Smooth muscle cell (in vitro differentiated cells): ENCODE data around the gene ACSL4. TPM values are rescaled to one million over a fixed set of nuclear protein-coding genes. Genes with fewer than 3 reads are reported as not detected.
"Not testable (repeated sequence)": the region's sequence is repeated elsewhere in the genome, so short reads cannot be mapped to it uniquely, and the experiment has no call there.

Source experiments
- DNase-seq: peaks from one replicate; lab custom pipeline; 2025; ENCODE audit not compliant: unreplicated experiment; lab: John Stamatoyannopoulos, UW
- H2AFZ ChIP-seq: fragments of 200-600 bp; sonication (generic); 2 replicates; pipeline ENCODE4 v1.6.0; 2016; ENCODE audit warnings: antibody characterized with exemption, low read depth, mild to moderate bottlenecking
- H3F3A ChIP-seq: fragments of 200-600 bp; sonication (generic); 2 replicates; pipeline ENCODE4 v1.6.0; 2017; ENCODE audit warnings: antibody characterized with exemption, low read depth
- H3K27ac ChIP-seq: fragments of 200-600 bp; sonication (generic); 2 replicates; pipeline ENCODE4 v1.5.1; 2016; ENCODE audit warnings: low read depth, mild to moderate bottlenecking
- H3K27me3 ChIP-seq: fragments of 200-600 bp; sonication (generic); 2 replicates; pipeline ENCODE4 v1.6.1; 2016; ENCODE audit warnings: low read depth, mild to moderate bottlenecking
- H3K36me3 ChIP-seq: fragments of 200-600 bp; sonication (generic); 2 replicates; pipeline ENCODE4 v1.5.1; 2016; ENCODE audit warnings: low read depth
- H3K4me1 ChIP-seq: fragments of 200-600 bp; sonication (generic); 2 replicates; pipeline ENCODE4 v1.5.1; 2016; ENCODE audit warnings: low read depth
- H3K4me2 ChIP-seq: fragments of 200-600 bp; sonication (generic); 2 replicates; pipeline ENCODE4 v1.6.0; 2016; ENCODE audit warnings: mild to moderate bottlenecking
- H3K4me3 ChIP-seq: fragments of 200-600 bp; sonication (generic); 2 replicates; pipeline ENCODE4 v1.5.1; 2016; ENCODE audit warnings: mild to moderate bottlenecking
- H3K79me2 ChIP-seq: fragments of 200-600 bp; sonication (generic); 2 replicates; pipeline ENCODE4 v1.6.0; 2016; ENCODE audit warnings: low read depth, mild to moderate bottlenecking
- H3K9ac ChIP-seq: fragments of 200-600 bp; sonication (generic); 2 replicates; pipeline ENCODE4 v1.6.0; 2016; ENCODE audit warnings: low read depth
- H3K9me3 ChIP-seq: fragments of 200-600 bp; sonication (generic); replicated peaks from 2 replicates; pipeline ENCODE4 v1.5.1; 2016; ENCODE audit warnings: low read depth
- H4K20me1 ChIP-seq: fragments of 200-600 bp; sonication (generic); 2 replicates; pipeline ENCODE4 v1.6.0; 2016; ENCODE audit warnings: low read depth
- CTCF ChIP-seq: fragments of 200-600 bp; sonication (generic); IDR thresholded peaks from 2 replicates; pipeline ENCODE4 v1.5.1; 2017; ENCODE audit warnings: borderline replicate concordance, mild to moderate bottlenecking, antibody characterized with exemption; ENCODE audit not compliant: insufficient read depth, poor library complexity, severe bottlenecking
- WGBS: methylation state at CpG from one replicate; pipeline ENCODE4 v1.1.7; 2016; ENCODE audit warnings: low lambda C conversion rate; 5-methylcytosine and 5-hydroxymethylcytosine counted together
- polyA plus RNA-seq: library from polyadenylated mRNA; unstranded; fragments of >200 nt; fragmentation: Nextera tagmentation; extraction: Ambion mirVana; gene quantifications from 2 replicates; pipeline ENCODE4 v1.2.1, GENCODE V29; 2016
- total RNA-seq: library from RNA; depleted of rRNA; stranded (reverse); fragments of >200 nt; gene quantifications from 2 replicates; pipeline ENCODE4 v1.2.3, GENCODE V29; 2014

ACSL4 gene
- total and polyA plus RNA-seq, 2 experiments from 2014 or later, result 15.4 to 79.0 TPM

- H3K9me3 ChIP-seq, result peaks cover 5% of the 10 kb centered on the region
- 75% methylated on average over 1 of the region's 1 CpG for WGBS
- DNase-seq, result no peak
- H3K79me2 ChIP-seq, result no peaks in the 10 kb centered on the region
- H2AFZ ChIP-seq, result no peak overlapping the region
- H3K9ac ChIP-seq, result no peak overlapping the region
- H3K4me3 ChIP-seq, result no peak overlapping the region
- no peaks in the 10 kb centered on the region for H3F3A ChIP-seq
- no peaks in the 10 kb centered on the region for H3K4me1 ChIP-seq
- no peak overlapping the region for H3K27ac ChIP-seq
- H3K36me3 ChIP-seq, result no peaks in the 10 kb centered on the region
- no peak for TF ChIP-seq CTCF
- H4K20me1 ChIP-seq, result no peaks in the 10 kb centered on the region
- H3K4me2 ChIP-seq, result no peak overlapping the region
- no peaks in the 10 kb centered on the region for H3K27me3 ChIP-seq
Observed at GRCh38 chrX:109638158-109638557, 94.9 kb downstream of the ACSL4 start.

GRCh38 chrX:109637477-109637876 lies 95.6 kb downstream of the ACSL4 start:
- 79% methylated on average over 2 of the region's 2 CpGs for WGBS
- H3K4me2 ChIP-seq, DNase-seq: not testable (repeated sequence)

GRCh38 chrX:109635146-109635545 lies 97.9 kb downstream of the ACSL4 start:
- Histone ChIP-seq H3K36me3 (no peaks in the 10 kb centered on the region), H2AFZ (no peak overlapping the region), H3K4me2 (no peak overlapping the region), H3K9me3 (no peaks in the 10 kb centered on the region), H4K20me1 (no peaks in the 10 kb centered on the region), H3K79me2 (no peaks in the 10 kb centered on the region), H3K27me3 (no peaks in the 10 kb centered on the region), H3F3A (no peaks in the 10 kb centered on the region), H3K4me1 (no peaks in the 10 kb centered on the region), H3K4me3 (no peak overlapping the region), H3K27ac (no peak overlapping the region), H3K9ac (no peak overlapping the region)
- peak; percentile 27 for TF ChIP-seq CTCF
- no peak for DNase-seq
- 33% methylated on average over 3 of the region's 3 CpGs for WGBS

More at GRCh38 chrX:109637477-109637876, 95.6 kb downstream of the ACSL4 start:
- H3K27ac ChIP-seq, H3K27me3 ChIP-seq, H3F3A ChIP-seq, H3K9ac ChIP-seq, H3K4me3 ChIP-seq, H4K20me1 ChIP-seq, H3K4me1 ChIP-seq, H2AFZ ChIP-seq, H3K79me2 ChIP-seq, H3K9me3 ChIP-seq, H3K36me3 ChIP-seq: not testable (repeated sequence)

GRCh38 chrX:109632906-109633504 lies 100.1 kb downstream of the ACSL4 start:
- no peaks in the 10 kb centered on the region for H3K79me2 ChIP-seq
- H4K20me1 ChIP-seq, result no peaks in the 10 kb centered on the region
- no peak for DNase-seq
- no peaks in the 10 kb centered on the region for H3K36me3 ChIP-seq
- H3F3A ChIP-seq, result no peaks in the 10 kb centered on the region
- no peak overlapping the region for H3K4me3 ChIP-seq
- peak; percentile 55 for TF ChIP-seq CTCF
- no peak overlapping the region for H2AFZ ChIP-seq
- no peak overlapping the region for H3K4me2 ChIP-seq
- H3K9me3 ChIP-seq, result no peaks in the 10 kb centered on the region
- no peak overlapping the region for H3K9ac ChIP-seq
- no peaks in the 10 kb centered on the region for H3K4me1 ChIP-seq
- H3K27me3 ChIP-seq, result no peaks in the 10 kb centered on the region
- WGBS, result 41% methylated on average over 5 of the region's 5 CpGs
- no peak overlapping the region for H3K27ac ChIP-seq
